Embryonic facial prominence (tissue), 1 donor: ENCODE results near the gene CYP27B1.
"Not testable (repeated sequence)": the region's sequence is repeated elsewhere in the genome, so short reads cannot be mapped to it uniquely, and the experiment has no call there.

ENCODE experiments used
- DNase-seq: peaks from one replicate; pipeline ENCODE4 v3.0.0-alpha.2; 2016; ENCODE audit errors: extremely low spot score

CYP27B1 gene

DNA sequence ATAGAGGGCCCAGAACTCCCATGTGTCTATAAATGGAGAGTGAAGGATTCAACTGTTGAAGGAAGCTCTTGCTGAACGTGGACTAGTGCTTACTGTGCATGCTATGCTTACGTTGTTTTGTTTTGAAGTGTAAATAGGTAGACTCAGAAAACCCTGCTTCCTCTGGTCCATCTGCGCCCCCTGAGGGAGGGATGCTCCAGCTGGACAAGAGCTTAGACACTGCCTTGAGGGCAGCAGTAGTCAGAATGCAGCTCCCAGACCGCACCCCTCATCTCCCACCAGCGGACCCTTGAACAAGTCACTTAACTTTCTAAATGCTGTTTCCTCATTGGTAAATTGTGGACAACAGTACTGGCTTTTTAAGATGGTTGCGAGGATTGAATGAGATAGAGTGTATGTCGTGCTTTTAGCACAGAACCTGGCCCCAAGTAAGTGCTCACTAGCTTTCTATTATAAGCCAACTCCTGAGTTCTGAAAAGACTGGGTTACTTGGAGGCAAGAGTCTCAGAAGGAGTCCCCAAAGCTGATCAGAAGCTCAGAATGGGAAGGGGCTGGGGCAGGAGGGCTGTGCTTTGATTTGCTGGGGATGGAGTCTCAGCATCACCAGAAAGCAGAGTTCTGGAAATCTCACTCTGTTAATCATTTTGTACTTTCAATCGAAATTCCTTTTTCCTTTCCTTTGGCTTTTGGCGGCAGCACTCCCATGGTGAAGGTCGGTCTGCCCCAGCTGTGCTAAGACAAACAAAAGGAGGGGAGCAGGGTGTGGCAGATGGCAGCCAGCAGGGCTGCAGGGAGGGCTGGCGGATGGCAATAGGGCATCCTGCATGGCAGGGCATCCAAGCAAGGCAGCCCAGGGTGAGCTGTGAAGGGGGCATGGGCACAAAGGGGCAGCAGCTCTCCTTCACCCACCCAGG is 43.9 kb downstream of the CYP27B1 start:
- DNase-seq, result no peak

GRCh38 chr12:57721846-57722608 is 44.9 kb downstream of the CYP27B1 start:
- not testable (repeated sequence) for DNase-seq

DNA sequence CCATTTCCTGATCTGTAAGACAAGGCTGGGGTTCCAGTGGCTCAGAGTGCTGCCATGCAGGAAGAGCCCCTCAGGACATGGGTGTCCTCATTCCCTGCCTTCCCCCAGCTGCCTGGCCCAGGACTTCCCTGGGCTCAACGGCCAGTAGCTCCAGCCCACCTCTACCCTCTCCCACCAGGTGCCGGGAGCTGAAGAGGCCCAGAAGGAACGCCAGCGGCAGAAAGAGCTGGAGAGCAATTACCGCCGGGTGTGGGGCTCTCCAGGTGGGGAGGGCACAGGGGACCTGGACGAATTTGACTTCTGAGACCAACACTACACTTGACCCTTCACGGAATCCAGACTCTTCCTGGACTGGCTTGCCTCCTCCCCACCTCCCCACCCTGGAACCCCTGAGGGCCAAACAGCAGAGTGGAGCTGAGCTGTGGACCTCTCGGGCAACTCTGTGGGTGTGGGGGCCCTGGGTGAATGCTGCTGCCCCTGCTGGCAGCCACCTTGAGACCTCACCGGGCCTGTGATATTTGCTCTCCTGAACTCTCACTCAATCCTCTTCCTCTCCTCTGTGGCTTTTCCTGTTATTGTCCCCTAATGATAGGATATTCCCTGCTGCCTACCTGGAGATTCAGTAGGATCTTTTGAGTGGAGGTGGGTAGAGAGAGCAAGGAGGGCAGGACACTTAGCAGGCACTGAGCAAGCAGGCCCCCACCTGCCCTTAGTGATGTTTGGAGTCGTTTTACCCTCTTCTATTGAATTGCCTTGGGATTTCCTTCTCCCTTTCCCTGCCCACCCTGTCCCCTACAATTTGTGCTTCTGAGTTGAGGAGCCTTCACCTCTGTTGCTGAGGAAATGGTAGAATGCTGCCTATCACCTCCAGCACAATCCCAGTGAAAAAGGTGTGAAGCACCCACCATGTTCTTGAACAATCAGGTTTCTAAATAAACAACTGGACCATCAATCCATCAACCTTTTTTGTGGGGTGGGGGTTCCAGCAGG is 46.0 kb downstream of the CYP27B1 start:
- no peak for DNase-seq

DNA sequence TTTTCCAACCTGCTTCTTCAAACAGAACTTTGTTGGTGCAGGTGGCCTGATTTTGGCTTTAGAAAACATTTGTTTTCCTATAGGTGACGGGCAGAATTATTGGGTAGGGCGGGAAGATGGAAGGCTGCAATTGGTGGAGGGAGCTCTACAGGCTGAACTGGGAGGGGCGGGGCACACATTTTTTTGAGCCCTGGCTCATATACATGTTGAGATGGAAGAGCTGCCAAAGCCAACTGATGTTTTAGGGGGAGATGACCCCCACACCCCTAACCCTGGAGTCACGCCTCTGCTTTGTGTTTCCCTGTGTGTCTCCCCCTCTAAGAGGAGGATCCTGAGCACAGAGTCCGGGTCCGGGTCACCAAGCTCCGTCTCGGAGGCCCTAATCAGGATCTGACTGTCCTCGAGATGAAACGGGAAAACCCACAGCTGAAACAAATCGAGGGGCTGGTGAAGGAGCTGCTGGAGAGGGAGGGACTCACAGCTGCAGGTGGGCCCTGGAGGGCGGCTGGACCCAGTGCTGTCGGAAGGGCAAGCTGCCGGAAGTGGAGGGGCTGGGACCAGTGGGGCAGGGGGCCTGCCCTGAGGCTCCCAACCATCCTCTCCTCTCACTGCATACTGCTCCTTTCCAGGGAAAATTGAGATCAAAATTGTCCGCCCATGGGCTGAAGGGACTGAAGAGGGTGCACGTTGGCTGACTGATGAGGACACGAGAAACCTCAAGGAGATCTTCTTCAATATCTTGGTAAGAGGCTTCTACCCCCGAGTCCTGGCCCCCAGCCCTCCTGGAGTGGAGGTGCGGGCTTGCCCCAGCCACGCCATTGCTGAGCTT is 46.9 kb downstream of the CYP27B1 start:
- DNase-seq, result no peak

GRCh38 chr12:57718641-57719528 is 48.0 kb downstream of the CYP27B1 start:
- DNase-seq, result no peak

GRCh38 chr12:57717846-57718640 is 48.8 kb downstream of the CYP27B1 start:
- no peak for DNase-seq

DNA sequence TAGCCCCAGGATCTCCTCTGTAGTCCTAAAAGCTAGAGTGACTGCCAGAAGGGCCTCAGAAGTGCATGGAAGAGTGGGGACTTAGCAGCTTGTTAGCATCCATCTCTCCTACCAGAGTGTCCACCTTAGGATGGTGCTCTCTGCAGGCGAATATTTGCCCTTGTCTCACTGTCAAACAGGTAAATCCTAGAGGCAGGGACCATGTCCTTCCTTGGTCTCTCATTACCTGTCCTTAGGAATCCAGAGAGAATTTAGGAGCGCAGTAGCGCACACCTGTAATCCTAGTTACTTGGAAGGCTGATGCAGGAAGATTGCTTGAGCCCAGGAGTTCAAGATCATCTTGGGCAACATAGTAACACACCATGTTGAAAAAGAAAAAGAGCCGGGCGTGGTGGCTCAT is 49.7 kb downstream of the CYP27B1 start:
- DNase-seq, result no peak

- no peak for DNase-seq
These were observed 50.6 kb downstream of the CYP27B1 start for GRCh38 chr12:57716305-57716704.

GRCh38 chr12:57715786-57716185 is 51.1 kb downstream of the CYP27B1 start:
- no peak for DNase-seq

DNA sequence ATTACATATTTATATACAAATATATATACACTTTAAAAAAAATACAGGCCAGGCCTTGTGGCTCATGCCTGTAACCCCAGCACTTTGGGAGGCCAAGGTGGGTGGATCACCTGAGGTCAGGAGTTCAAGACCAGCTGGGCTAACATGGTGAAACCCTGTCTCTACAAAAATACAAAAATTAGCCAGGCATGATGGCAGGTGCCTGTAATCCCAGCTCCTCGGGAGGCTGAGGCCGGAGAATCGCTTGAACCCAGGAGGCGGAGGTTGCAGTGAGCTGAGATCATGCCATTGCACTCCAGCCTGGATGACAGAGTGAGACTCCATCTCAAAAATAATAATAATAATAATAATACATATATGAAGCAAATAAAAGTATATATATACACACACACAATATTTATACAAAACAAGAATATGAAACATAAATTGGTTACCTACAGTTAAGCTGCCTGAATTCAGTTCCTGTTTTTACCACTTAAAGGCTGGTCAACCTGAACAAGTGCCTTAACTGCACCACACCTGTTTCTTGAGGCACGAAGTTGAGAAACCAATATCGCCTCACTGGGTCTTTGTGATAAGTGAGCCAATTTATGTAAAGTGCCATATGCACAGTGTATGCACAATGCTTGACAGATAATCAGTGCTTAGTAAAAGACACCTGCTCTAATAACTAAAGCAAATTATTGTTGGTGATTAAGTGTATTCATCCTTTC is 51.7 kb downstream of the CYP27B1 start:
- not testable (repeated sequence) for DNase-seq

- no peak for DNase-seq
These were observed 53.7 kb downstream of the CYP27B1 start for GRCh38 chr12:57713209-57713608.

- no peak for DNase-seq
These were observed 54.2 kb downstream of the CYP27B1 start for GRCh38 chr12:57712701-57713100.
